Gastrocnemius medialis (tissue), 4 donors: Measurements from ENCODE around the gene MSLN.

ENCODE experiments used
- CTCF ChIP-seq, 5 experiments: fragments of 450-650 bp in 3 of 5; fragments of 200-600 bp in 2 of 5; sonication (generic) in 2 of 5; IDR thresholded peaks in 4 of 5; conservative IDR thresholded peaks in 1 of 5; 1 replicate in 4 of 5; 2 replicates in 1 of 5; pipeline ENCODE4 v1.5.1; 2016 to 2019; ENCODE audit warnings: antibody characterized with exemption in 5 of 5, mild to moderate bottlenecking in 3 of 5, moderate library complexity in 3 of 5
- POLR2A ChIP-seq, 2 donors: fragments of 450-650 bp; IDR thresholded peaks; one replicate each; pipeline ENCODE4 v1.6.1; 2017; ENCODE audit warnings: antibody characterized with exemption in 2 of 2, mild to moderate bottlenecking in 2 of 2, moderate library complexity in 2 of 2

GRCh38 chr16:767743-768235 lies 7.3 kb downstream of the MSLN start:
- TF ChIP-seq CTCF (IDR thresholded peaks at IDR 0.05 in 4 of 5, conservative IDR thresholded peaks at IDR 0.05 in 1 of 5) (no peak), POLR2A (IDR thresholded peaks at IDR 0.05) (no peak)
